ENCODE data around the gene TRIM23. TPM values are rescaled to one million over a fixed set of nuclear protein-coding genes. Genes with fewer than 3 reads are reported as not detected.

TRIM23 gene
- total RNA-seq, 2 experiments from 2014 or later: 6.8 to 7.0 TPM

DNA sequence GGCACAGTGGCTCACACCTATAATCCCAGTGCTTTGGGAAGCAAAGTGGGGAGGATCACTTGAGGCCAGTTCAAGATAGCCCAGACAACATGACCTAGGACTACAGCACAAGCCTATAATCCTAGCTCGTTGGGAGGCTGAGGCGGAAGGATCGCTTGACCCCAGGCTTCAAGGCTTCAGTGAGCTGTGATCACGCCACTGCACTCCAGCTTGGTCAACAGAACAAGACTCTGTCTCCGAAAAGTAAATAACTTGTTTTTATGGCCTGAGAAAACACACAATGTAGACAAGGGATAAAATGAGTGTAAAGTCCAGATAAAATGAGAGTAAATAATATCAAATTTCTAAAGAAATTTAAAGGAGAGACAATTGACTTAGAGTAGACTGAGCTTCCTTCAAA lies 27.0 kb upstream of the TRIM23 start:
- TF ChIP-seq, protein P1, sequence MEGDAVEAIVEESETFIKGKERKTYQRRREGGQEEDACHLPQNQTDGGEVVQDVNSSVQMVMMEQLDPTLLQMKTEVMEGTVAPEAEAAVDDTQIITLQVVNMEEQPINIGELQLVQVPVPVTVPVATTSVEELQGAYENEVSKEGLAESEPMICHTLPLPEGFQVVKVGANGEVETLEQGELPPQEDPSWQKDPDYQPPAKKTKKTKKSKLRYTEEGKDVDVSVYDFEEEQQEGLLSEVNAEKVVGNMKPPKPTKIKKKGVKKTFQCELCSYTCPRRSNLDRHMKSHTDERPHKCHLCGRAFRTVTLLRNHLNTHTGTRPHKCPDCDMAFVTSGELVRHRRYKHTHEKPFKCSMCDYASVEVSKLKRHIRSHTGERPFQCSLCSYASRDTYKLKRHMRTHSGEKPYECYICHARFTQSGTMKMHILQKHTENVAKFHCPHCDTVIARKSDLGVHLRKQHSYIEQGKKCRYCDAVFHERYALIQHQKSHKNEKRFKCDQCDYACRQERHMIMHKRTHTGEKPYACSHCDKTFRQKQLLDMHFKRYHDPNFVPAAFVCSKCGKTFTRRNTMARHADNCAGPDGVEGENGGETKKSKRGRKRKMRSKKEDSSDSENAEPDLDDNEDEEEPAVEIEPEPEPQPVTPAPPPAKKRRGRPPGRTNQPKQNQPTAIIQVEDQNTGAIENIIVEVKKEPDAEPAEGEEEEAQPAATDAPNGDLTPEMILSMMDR (IDR thresholded peaks at IDR 0.05): no peak
- DNase-seq (no peak), ATAC-seq (no peak)
- Mint-ChIP-seq H3K4me1 (ENCODE audit: low read depth) (peaks cover 2% of the 10 kb centered on the region), H3K27ac (no peak overlapping the region), H3K9me3 (no peaks in the 10 kb centered on the region), H3K27me3 (no peaks in the 10 kb centered on the region), H3K36me3 (ENCODE audit: low read depth) (peaks cover 11% of the 10 kb centered on the region), H3K4me3 (no peak overlapping the region)
- ChIA-PET POLR2A (interaction anchor here (0.6 to 0.7 kb wide), 2 partner anchors 9 to 334 kb away, joined by 3 read pairs; no protein-coding TSS in a partner anchor), CTCF (interaction anchor here (0.5 to 1.6 kb wide), 4 partner anchors 19 to 559 kb away, joined by 3 to 5 read pairs (median 3); no protein-coding TSS in a partner anchor)
- intact Hi-C loops (cut with micrococcal nuclease): no loop called here

DNA sequence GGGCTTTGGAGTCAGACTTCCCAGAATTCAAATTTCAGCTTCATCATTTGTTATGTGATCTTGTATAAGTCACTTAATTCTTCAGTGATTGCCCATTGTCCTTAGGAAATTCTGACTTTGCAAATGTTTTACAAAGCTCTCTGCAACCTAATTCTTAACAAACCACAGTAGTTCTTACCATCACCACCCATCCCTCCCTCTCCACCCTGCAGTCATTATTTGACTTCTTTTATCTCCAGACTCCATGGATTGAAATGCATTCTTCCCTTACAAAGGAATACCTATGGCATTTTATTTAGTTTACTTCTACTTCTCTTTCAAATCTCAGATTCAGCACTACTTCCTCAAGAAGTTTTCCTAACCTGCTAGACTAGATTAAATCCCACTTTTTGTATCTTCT lies 23.8 kb upstream of the TRIM23 start:
- ATAC-seq: no peak
- Mint-ChIP-seq H3K9me3 (no peaks in the 10 kb centered on the region), H3K4me1 (ENCODE audit: low read depth) (no peaks in the 10 kb centered on the region), H3K27me3 (no peaks in the 10 kb centered on the region), H3K36me3 (ENCODE audit: low read depth) (peaks cover 9% of the 10 kb centered on the region), H3K27ac (no peak overlapping the region), H3K4me3 (no peak overlapping the region)
- no peak for DNase-seq
- TF ChIP-seq, protein P1 (IDR thresholded peaks at IDR 0.05): no peak
- POLR2A ChIA-PET: no interaction called here
- CTCF ChIA-PET: no interaction called here
- intact Hi-C loops (cut with micrococcal nuclease): no loop called here

DNA sequence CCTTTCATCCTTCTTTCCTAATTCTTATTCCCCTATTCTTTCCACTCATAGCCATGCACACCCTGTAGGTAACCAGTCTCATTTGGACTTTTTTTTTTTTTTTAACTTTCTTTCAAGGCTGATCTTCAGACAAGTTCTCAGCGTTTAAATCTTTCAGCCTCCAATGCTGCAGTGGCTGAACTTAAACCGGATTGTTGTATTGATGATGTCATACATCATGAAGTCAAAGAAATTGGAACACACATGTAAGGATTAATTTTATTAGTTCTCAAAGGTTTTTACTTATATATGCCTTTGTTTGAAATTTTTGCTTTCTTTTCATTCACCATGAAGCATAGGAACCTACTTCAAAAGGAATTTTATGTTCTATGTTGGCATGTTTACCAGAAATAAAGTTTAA lies 22.8 kb upstream of the TRIM23 start:
- CTCF ChIA-PET: no interaction called here
- H3K4me3 Mint-ChIP-seq: no peak overlapping the region
- H3K4me1 Mint-ChIP-seq (ENCODE audit: low read depth): no peaks in the 10 kb centered on the region
- intact Hi-C loops (cut with micrococcal nuclease): no loop called here
- DNase-seq (no peak), ATAC-seq (no peak)
- H3K27me3 Mint-ChIP-seq: no peaks in the 10 kb centered on the region
- peaks cover 10% of the 10 kb centered on the region for H3K36me3 Mint-ChIP-seq (ENCODE audit: low read depth)
- TF ChIP-seq, protein P1 (IDR thresholded peaks at IDR 0.05): no peak
- H3K27ac Mint-ChIP-seq: no peak overlapping the region
- POLR2A ChIA-PET: no interaction called here
- H3K9me3 Mint-ChIP-seq: no peaks in the 10 kb centered on the region

DNA sequence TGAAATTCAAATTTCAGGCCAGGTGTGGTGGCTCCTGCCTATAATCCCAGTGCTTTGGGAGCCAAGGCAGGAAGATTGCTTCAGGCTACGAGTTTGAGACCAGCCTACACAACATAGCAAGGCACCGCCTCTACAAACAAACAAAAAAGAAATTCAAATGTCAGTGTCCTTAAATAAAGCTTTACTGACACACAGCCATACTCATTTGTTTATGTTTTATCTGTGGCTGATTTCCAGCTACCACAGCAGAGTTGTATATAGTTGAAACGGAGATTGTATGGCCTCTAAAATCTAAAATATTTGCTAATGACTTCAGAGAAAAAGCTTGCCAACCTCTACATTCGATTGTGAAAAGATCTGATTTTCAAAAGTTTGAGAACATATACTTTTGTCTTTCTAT lies 16.1 kb upstream of the TRIM23 start:
- H3K9me3 Mint-ChIP-seq: no peaks in the 10 kb centered on the region
- DNase-seq: no peak
- POLR2A ChIA-PET: no interaction called here
- no peak for ATAC-seq
- CTCF ChIA-PET: no interaction called here
- intact Hi-C loops (cut with micrococcal nuclease): no loop called here
- H3K27me3 Mint-ChIP-seq: no peaks in the 10 kb centered on the region
- TF ChIP-seq, protein P1 (IDR thresholded peaks at IDR 0.05): no peak
- peaks cover 22% of the 10 kb centered on the region for H3K36me3 Mint-ChIP-seq (ENCODE audit: low read depth)
- no peak overlapping the region for H3K4me3 Mint-ChIP-seq
- no peak overlapping the region for H3K27ac Mint-ChIP-seq
- no peaks in the 10 kb centered on the region for H3K4me1 Mint-ChIP-seq (ENCODE audit: low read depth)

DNA sequence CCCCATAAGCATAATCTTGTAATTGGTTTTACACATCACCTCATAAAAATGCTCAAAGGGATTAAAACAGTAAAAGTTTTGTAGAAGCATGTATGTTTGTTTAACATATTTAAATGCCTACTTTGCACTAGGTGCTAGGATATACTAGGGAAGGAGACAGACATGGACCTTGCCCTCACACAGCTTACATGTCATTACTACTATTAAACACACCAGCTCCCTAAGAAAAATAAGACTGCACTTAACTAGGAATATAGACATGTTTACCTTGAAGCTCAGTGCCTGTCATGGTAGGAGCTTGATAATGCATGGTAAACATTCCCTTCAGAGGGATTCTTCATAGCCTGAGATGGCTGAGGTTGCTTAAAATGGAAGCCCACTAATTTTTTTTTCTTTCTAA lies 6.8 kb upstream of the TRIM23 start:
- ATAC-seq (no peak), DNase-seq (no peak)
- Mint-ChIP-seq H3K27me3 (no peaks in the 10 kb centered on the region), H3K9me3 (no peaks in the 10 kb centered on the region), H3K27ac (no peak overlapping the region), H3K36me3 (ENCODE audit: low read depth) (peaks cover 9% of the 10 kb centered on the region), H3K4me3 (no peak overlapping the region), H3K4me1 (ENCODE audit: low read depth) (peaks cover 29% of the 10 kb centered on the region)
- ChIA-PET CTCF (interaction anchor here (1.6 to 2.3 kb wide), 2 partner anchors 20 to 41 kb away, joined by 3 to 5 read pairs; no protein-coding TSS in a partner anchor), POLR2A (interaction anchor here (1.6 kb wide), 1 partner anchor 92 kb away, joined by 5 read pairs; the partner anchor contains the start of gene NLN)
- TF ChIP-seq, protein P1 (IDR thresholded peaks at IDR 0.05): no peak
- intact Hi-C loops (cut with micrococcal nuclease): no loop called here

Measured in activated CD8-positive, alpha-beta T cell treated with anti-CD3 and anti-CD28 coated beads for 36 hours (primary cell).